HG03025 (cell line): Measurements from ENCODE around the gene RNASEH1.
A peak's percentile ranks its signal among the peaks of the same experiment; 100 is the strongest.

Experiments
- ATAC-seq: cut with Tn5 transposase; IDR thresholded peaks from one replicate; pipeline ENCODE4 v1.9.1; 2021; ENCODE audit warnings: mild to moderate bottlenecking, moderate library complexity; ENCODE audit not compliant: unreplicated experiment, low FRiP score

Gene RNASEH1, protein sequence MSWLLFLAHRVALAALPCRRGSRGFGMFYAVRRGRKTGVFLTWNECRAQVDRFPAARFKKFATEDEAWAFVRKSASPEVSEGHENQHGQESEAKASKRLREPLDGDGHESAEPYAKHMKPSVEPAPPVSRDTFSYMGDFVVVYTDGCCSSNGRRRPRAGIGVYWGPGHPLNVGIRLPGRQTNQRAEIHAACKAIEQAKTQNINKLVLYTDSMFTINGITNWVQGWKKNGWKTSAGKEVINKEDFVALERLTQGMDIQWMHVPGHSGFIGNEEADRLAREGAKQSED

GRCh38 chr2:3558205-3559014 is at the start of gene RNASEH1:
TSS of gene RNASEH1 (minus strand) at chr2:3558333. CDS start at chr2:3558260, 73 bp downstream.
- ATAC-seq, result peak; percentile 92

DNA sequence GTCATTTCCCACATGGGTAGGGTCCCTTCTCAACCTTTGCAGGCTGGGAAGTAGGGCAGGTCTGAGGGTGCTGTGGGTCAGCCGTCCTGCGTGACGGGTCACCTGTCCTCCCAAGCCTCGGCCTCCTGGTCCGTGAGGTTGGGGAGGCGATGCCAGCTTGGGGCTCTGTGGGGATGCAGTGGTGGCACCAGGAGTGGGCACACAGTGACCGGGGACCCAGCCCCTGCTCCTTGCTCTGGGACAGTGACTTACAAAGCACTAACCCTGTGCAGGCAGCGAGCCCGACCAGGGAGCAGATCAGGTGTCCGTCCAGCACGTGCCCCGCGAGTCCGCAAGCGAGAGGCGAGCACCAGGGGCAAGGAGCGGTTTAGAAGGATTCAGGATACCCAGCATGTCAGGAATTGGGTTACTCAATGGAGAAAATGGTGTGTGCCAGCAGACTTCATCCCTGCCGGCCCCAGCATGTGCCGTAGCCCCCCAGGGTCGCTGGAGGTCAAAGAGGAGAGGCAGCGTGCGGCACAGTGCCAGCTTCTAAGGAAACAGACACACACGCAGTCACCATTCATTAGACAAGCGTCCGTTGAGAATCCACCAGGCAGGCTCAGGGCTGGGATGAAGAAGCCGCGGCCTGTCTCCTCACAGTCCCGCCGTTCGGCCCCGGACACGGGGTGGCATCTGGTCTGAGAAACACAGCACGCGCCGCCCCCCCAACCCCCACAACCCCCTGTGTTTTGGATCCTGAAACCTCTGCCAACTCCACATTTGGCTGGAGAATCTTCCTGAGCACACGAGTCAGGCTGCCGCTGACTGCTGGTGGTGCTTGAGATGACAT is 48.5 kb upstream of the RNASEH1 start:
- no peak for ATAC-seq

DNA sequence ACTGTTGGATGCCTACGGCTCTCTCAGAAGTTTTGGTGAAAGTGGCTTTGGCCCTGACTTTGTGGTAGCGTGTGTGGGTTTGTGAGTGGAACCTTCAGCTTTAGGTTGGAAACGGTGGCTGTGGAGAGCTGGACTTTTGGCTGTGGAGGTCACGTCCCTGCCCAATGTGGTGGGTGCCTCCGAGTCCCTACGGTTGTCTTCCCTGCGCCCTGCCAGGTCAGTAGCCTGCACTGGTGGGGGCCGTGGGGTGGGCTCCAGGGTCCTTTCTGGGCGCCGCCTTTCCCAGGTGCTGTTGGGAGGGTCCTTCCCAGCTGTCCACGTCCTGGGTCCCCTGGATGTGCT is 47.9 kb upstream of the RNASEH1 start:
- no peak for ATAC-seq

DNA sequence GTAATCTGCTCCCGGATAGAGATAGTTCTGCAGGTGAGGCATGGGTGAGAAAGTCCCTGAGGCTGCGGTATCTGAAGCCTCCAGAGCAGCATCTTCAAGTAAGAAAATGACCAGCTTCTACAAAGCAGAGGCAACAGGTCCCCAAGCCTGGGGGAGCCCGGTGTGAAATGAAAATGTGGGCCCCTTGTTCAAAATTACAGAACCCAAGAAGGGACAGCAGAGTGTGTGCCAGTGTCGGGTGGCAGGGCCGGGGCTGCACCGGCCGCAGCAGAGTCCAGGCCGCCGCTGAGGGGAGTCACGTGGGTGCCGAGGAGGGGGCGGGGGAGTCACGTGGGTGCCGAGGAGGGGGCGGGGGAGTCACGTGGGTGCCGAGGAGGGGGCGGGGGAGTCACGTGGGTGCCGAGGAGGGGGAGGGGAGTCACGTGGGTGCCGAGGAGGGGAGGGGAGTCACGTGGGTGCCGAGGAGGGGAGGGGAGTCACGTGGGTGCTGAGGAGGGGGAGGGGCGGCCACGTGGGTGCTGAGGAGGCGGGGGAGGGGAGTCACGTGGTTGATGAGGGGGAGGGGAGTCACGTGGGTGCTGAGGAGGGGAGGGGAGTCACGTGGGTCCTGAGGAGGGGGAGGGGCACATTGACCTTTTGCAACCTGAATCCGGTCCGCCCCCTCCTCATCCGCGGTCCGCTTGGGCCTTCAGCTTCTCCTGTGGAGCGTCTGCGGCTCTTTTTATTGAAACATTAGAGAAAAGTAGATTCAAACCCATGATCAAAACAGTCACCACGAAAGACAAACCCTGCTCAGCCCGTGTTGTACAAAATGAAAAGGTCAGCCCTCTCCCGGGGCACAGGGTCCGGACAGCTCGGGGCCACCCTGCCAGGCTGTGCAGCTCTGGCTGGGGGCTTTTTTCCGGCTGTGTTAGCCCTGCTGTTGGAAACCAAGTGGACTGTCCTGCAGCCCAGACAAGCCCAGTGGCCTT is 47.1 kb upstream of the RNASEH1 start:
- no peak for ATAC-seq

DNA sequence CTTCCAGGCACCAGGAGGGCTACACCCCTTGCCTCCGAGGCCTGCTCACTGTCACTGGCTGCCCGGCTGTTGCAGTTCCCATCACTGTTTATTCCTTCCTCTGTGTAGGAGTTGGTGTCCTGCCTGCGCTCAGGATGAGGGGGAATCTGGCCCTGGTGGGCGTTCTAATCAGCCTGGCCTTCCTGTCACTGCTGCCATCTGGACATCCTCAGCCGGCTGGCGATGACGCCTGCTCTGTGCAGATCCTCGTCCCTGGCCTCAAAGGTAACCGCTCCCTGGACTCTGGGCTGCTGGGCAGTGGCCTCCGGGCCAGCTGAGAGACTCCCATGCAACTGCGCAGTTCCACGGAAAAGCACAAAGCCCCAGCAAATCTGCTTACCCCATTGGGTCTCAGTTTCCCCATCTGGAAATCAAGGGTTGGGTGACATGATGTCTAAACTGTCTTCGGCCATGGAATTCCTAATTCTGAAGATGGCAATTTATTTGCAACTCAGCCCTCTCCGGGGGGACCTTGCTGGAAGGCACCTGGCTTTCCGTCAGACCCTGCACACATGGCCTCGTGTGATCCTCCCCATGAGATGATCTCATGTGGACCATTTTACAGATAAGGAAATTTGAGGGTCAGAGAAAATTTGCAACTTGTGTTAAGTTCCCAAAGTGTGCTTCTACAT is 46.2 kb upstream of the RNASEH1 start:
- ATAC-seq, result no peak

DNA sequence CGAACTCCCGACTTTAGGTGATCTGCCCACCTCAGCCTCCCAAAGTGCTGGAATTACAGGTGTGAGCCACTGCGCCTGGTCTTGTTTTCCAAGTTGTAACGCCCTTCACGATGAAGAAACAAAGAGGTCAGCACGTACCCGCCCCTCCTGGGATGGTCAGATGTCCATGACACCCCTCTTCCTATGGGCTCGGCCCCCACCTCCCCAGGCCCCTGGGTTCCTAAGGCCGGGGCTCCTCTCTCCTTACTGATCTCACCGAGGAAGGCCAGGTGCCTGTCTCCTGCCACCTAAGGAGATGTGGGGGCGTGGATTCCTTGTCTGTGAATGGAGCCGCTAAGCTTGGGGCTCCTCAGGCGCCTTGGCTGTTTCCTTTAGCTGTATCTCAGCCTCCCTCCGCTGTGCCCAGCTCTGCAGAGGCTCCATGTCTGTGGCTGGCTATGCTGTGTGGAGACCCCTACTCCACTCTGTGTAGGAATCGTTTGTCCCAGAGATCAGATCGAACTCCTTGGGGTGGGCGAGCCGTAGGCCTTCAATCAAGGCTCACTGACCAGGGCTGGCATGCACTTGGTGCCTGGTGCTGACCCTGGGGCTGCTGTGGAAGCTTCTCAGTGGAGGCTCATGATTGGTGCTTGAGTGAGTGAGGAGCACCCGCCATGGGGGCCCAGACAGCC is 45.5 kb upstream of the RNASEH1 start:
- no peak for ATAC-seq

GRCh38 chr2:3602553-3603339 is 44.6 kb upstream of the RNASEH1 start:
- no peak for ATAC-seq

- no peak for ATAC-seq
These were observed 43.6 kb upstream of the RNASEH1 start for GRCh38 chr2:3601561-3602271.

- ATAC-seq, result no peak
These were observed 42.2 kb upstream of the RNASEH1 start for GRCh38 chr2:3600256-3600855.

DNA sequence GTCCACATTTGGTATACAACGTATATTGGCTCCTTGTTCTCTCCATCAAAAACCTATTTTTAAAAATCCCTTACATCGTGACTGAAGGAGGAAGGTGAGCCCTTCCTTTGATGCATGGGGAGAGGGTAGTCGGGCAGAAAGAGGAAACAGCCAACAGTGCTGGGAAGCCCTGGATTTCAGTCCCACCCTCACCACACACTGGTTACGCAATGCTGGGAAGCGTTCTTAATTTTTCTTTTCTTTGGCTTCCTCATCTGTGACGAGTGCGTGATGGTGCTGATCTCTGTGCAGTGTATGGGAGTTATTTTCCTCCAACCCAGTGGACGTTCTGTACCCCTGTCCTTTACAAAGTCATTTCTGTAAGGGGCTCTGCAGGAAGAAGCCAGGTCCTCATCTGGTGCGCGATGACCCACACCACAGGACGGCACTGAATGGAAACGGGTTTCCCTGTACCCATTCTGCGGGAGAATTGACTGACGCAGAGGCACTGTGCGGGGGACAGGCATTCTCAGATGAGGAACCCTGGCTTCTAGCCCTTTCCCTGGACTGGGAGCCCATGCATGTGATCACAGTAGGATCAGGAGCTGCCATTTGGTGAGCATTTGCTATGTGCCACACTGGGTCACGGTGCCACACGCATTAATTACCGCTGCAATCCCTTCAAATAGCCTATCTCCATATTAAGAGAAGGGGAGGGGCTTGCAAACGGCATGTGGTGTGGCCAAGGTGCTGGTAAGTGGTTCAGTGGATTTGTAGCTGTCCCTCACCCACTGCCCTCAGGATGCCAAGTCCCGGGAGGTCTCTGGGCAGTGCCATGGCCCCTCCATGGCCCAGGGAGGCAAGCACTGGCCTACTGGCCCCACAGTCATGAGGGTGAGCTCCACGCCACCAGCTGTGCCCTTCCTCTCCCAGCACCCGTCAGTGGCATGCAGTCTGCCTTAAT is 41.0 kb upstream of the RNASEH1 start:
- no peak for ATAC-seq

DNA sequence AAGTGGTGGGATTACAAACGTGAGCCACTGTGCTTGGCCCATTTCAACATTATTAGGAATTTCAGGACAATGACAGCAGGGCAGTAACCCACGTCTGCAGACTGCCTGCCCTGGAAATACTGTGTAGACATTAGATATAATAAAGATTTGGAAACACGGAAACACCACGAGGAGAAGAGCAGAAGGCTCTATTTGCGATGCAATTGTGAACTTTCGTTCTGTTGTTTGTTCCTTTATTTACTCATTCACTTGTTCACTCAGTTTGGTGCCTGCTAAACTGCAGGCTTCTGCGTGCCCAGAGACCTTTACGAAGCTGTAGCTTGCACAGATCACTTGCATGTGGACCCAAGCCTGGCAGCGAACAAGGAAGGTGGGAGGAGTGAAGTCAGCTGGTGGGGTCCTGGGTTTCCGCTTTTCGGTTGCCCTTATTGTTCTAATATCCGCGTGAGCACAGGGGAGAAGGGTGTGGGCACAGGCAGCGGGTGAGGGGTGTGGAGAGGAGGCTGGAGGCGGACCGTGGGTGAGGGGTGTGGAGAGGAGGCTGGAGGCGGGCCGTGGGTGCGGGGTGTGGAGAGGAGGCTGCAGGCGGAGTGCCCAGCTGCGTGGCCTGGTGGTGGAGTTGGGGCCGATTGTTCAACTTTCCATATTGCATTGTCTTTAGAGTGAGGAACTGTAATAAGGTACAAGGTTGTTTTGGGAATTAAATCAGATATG is 40.2 kb upstream of the RNASEH1 start:
- ATAC-seq, result no peak

DNA sequence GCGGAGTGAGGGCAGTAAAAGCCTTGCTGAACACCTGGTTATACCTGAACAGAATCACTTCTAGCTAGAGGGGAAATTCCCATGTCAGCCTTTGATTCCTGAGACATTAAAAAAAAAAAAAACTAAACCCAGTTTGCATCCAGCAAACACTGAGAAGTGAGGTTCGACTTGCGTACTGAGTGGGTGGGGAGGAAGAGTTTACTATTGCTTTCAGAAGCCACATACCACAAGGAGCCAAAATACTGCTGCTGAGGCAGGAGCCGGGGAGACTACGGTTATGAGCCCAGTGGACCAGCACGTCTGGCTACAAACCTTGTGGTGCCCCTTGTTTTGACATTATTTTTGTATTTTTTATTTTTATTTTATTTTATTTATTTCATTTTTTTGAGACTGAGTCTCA is 39.4 kb upstream of the RNASEH1 start:
- peak; percentile 69 for ATAC-seq

DNA sequence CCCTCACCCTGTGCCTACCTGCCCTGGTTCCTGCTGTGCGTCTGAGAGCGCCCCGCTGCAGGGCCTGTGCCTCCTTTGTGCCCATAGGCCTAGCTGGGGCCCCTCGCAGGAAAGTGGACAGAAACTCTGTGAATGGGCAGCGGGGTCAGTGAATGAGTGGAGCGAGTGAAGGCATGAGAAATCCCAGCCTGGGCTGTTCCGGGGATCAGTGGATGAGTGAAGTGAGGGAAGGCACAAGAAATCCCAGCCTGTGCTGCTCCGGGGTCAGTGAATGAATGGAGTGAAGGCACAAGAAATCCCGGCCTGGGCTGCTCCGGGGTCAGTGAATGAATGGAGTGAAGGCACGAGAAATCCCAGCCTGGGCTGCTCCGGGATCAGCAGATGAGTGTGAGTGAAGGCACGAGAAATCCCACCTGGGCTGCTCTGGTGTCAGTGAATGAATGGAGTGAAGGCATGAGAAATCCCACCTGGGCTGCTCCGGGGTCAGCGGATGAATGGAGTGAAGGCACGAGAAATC is 38.8 kb upstream of the RNASEH1 start:
- ATAC-seq, result no peak

DNA sequence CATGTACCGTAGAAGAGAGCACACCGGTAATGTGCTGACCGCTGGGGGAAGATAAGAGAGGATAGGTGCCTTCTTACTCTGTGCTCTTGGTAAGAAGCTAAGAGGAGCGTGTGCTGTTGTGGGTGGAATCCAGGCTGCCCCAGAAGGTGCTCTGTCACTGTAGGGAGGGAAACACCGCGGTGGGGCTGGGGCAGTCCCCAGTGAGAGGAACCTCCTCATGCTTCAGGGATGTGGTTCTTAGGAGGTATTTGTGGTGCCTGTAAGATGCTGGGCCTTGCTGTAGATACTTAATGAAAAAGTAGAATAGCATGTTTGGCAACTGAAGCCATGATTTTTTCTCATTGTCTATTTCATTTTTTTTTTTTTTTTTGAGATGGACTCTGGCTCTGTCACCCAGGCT is 37.9 kb upstream of the RNASEH1 start:
- peak; percentile 63 for ATAC-seq

- ATAC-seq, result no peak
These were observed 37.3 kb upstream of the RNASEH1 start for GRCh38 chr2:3595404-3595803.
